Measurements from ENCODE around the gene MC1R. TPM values are rescaled to one million over a fixed set of nuclear protein-coding genes. Genes with fewer than 3 reads are reported as not detected.
A peak's percentile ranks its signal among the peaks of the same experiment; 100 is the strongest.
"Not testable (repeated sequence)": the region's sequence is repeated elsewhere in the genome, so short reads cannot be mapped to it uniquely, and the experiment has no call there.

Gene MC1R
- total RNA-seq, 1 donor from 2014 or later, result 5.8 TPM

DNA sequence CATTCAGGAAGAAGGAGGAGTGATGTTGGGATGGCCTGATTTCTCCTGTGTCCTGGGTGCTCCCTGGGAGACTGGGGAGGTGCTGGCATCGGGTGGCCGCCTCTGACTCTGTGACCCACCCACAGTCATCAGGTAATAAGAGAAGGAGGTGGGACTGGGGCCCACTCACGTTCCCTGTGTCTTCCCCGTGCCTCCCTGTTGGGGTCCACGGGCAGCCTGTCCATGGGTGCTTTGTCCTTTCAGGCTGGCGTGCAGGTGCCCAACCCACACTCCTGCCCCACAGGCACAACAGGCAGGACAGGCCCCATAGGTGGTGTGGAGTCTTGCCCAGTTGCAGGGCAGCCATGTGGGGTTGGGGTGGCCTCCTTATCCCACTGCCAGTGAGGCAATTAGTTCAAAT, 33.9 kb downstream of the MC1R start:
- no peak for ATAC-seq
- DNase-seq (ENCODE audit: low spot score), result no peak
- intact Hi-C loops (cut with DNase I), result no loop called here

DNA sequence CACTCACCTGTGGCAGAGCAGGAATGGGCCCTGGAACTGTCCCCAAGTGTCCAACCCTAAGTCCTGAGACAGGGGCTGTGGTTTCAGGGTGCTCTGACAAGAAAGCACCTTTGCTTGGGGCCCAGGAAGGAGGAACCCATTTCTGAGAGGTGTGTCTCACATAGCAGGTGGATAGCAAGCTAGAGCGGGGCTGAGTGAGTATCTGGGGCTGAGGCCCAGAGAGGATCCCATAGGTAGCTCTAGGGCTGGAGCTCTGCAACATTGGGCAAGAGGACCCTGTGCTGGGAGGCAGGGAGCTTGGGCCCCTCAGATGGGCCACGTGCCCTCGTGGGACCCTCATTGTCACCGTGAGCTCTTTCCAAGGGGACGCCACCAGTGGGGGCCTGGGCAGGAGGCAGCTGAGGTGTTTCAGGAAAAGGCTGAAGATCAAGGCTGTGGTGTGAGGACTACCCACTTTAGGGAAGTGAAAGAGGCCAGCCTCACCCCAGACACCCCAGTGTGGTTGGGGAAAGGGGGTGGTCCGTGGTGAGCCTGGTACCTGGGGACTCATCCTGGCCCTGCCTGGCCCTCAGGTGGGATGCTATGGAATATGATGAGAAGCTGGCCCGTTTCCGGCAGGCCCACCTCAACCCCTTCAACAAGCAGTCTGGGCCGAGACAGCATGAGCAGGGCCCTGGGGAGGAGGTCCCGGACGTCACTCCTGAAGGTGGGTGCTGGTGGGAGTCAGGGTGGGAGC, 35.2 kb downstream of the MC1R start:
- no peak for ATAC-seq
- no peak for DNase-seq (ENCODE audit: low spot score)
- intact Hi-C loops (cut with DNase I), result no loop called here

GRCh38 chr16:89954462-89954861, 35.8 kb downstream of the MC1R start:
- DNase-seq (ENCODE audit: low spot score) (no peak), ATAC-seq (no peak)

DNA sequence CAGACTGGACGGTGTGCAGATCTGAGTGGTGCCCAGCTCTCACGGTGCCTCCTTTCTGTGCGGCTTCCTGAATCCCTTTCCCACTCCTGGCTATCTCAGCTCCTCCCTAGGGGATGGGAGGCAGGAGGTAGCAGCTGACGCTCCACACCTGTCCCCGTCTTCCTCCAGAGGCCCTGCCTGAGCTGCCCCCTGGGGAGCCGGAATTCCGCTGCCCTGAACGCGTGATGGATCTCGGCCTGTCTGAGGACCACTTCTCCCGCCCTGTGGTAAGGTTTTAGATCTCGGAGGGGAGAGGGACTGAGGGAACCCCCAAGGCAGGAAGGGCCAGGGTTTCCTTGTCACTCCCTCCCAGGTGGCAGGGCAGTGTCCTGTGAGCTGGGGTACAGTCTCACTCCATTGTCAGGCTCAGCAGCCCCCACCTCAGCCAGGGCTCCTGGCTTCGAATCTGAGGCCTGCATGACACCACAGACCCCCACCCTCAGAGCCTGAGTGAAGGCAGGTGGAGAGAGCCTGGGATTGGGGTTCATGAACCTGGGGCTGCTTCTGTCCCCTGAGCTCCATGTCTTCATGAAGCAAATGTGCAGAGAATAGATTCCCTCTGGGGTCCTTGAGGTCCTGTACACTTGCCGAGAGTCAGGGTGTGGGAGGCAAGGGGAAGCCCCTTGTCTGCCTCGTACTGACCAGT, 36.5 kb downstream of the MC1R start:
- no peak for DNase-seq (ENCODE audit: low spot score)
- intact Hi-C loops (cut with DNase I), result no loop called here
- ATAC-seq, result no peak

More at GRCh38 chr16:89954462-89954861, 35.8 kb downstream of the MC1R start:
- intact Hi-C loops (cut with DNase I), result no loop called here

- intact Hi-C loops (cut with DNase I), result no loop called here
- DNase-seq (ENCODE audit: low spot score) (no peak), ATAC-seq (no peak)
Observed at GRCh38 chr16:89956505-89957215, 38.0 kb downstream of the MC1R start.

DNA sequence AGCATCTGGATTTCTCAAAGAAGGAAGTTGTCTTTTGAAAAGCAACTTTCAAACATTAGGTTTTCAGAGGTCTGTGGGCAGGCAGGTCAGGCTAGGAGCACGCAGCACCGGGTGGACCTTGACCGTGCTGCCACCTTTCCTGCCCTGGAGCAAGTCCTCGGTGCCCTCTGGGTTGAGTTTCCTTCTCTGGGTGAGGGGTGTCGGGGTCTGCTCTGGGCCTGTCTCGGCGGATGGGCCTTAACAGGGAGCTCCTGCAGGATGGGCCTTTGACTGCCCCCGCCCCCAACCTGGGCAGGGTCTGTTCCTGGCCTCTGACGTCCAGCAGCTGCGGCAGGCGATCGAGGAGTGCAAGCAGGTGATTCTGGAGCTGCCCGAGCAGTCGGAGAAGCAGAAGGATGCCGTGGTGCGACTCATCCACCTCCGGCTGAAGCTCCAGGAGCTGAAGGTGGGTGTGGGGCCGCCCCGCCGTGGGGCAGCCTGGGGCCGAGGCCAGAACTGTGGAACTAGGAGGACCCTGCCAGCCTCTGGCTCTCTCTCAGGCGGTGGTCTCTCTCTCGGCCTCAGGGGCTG, 38.6 kb downstream of the MC1R start:
- intact Hi-C loops (cut with DNase I), result no loop called here
- no peak for DNase-seq (ENCODE audit: low spot score)
- no peak for ATAC-seq

- ATAC-seq (peak; percentile 56), DNase-seq (ENCODE audit: low spot score) (no peak)
- intact Hi-C loops (cut with DNase I), result no loop called here
Observed at GRCh38 chr16:89958068-89958467, 39.4 kb downstream of the MC1R start.

DNA sequence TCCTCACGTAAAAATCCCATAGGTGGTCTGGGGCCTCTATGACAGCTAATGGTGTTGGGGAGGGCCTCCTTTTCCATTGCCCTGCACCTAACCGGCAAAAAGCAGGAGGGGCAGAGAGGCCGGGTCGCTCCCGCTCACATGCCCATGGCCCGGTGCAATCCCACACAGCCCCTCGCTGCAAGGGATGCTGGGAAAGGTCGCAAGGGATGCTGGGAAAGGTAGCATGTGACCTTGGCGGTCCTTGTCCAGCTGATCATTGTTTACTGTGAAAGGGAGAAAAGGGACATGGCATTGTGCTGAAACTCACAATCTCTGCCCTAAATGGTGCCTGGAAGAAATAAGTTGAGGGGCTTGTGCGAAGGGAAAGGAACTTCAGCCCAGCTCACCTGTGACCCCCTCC, 39.9 kb downstream of the MC1R start:
- no peak for DNase-seq (ENCODE audit: low spot score)
- intact Hi-C loops (cut with DNase I), result no loop called here
- no peak for ATAC-seq

- intact Hi-C loops (cut with DNase I), result no loop called here
- ATAC-seq (no peak), DNase-seq (ENCODE audit: low spot score) (no peak)
Observed at GRCh38 chr16:89960966-89961365, 42.3 kb downstream of the MC1R start.

GRCh38 chr16:89961920-89962319, 43.3 kb downstream of the MC1R start:
- DNase-seq (ENCODE audit: low spot score) (no peak), ATAC-seq (no peak)
- intact Hi-C loops (cut with DNase I), result no loop called here

GRCh38 chr16:89962754-89963498, 44.3 kb downstream of the MC1R start:
- ATAC-seq (no peak), DNase-seq (ENCODE audit: low spot score) (no peak)
- intact Hi-C loops (cut with DNase I), result no loop called here

DNA sequence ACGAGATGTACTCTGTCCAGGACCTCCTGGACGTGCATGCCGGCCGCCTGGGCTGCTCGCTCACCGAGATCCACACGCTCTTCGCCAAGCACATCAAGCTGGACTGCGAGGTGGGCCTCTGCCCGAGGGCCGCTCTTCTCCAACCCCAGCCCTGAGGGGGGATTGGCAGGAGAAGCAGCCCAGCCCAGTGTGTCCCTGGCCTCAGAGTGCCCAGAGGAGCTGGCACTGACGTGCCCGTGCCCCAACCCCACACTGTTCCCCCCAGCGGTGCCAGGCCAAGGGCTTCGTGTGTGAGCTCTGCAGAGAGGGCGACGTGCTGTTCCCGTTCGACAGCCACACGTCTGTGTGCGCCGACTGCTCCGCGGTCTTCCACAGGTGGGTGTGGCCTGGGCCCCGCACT, 45.5 kb downstream of the MC1R start:
- intact Hi-C loops (cut with DNase I), result no loop called here
- no peak for ATAC-seq

DNA sequence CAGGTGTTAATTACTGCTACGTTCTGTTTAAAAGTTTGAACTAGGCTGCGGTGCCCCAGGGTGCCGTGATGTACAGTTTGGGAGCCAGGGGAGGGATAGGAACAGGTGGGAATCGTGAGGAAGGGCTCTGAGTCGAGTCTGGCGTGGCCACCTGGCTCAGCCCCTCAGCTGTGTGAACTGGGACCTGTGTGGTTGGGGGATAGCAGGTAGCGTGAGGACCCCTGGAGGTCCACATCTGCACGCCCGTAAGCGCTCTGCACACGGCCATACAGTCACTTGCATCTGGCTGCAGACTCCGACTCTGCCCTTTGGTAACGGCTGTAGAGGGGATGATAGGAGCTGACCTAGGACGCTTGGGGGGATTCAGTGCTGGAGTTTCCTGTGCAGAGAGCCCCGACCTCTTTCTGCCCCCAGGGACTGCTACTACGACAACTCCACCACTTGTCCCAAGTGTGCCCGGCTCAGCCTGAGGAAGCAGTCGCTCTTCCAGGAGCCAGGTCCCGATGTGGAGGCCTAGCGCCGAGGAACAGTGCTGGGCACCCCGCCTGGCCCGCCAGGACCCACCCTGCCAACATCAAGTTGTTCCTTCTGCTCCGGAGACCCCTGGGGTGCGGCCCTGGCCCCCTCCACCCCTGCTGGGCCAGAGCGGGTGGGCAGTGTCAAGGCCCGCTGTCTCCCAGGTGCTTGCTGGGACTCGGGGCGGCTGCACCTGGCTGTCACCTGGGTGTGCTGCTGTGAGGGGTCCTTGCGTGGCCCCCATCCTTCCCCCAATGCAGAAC, 47.0 kb downstream of the MC1R start:
- DNase-seq (ENCODE audit: low spot score) (no peak), ATAC-seq (no peak)
- intact Hi-C loops (cut with DNase I), result no loop called here

More for the DNA sequence above, 45.5 kb downstream of the MC1R start:
- DNase-seq (ENCODE audit: low spot score), result no peak

DNA sequence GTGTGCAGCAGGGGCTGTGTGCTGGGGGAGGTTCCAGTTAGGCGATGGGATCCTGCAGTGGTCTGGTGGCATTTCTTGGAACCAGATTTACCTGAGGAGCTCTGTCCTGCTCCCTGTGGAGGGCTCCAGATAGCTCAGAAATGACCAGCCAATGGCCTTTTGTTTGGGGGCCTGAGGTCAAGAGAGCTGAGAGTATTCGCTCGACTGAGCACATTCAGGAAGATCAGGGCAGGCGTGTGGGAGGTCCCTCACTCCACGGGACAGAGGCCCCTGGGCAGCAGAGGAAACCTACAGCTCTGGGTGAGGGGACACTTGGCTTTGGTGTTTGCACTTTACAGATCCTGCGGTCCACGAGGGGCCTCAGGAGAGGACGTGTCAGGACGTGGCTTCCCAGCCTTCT, 48.1 kb downstream of the MC1R start:
- intact Hi-C loops (cut with DNase I), result no loop called here
- no peak for DNase-seq (ENCODE audit: low spot score)

DNA sequence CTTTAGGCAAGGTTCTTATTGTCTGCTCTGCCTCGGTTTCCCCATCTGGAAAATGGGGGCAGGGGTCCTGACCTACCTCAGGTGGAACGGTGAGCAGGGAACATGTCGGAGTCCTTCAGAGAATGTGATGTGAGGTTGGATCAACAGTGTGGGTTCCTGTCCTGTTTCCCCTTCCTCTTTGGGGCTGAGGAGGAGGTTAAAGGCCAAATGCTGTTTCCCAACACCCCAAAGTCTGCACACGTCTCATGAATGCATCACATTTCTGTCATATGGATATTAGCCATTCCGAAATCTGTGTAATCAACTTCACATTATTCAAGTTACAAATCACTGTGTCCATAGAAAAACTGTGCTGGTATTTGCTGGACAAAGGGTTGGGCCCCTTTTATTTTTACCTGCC, 48.8 kb downstream of the MC1R start:
- ATAC-seq; DNase-seq (ENCODE audit: low spot score); intact Hi-C loops (cut with DNase I): not testable (repeated sequence)

More for the DNA sequence above, 48.1 kb downstream of the MC1R start:
- no peak for ATAC-seq

DNA sequence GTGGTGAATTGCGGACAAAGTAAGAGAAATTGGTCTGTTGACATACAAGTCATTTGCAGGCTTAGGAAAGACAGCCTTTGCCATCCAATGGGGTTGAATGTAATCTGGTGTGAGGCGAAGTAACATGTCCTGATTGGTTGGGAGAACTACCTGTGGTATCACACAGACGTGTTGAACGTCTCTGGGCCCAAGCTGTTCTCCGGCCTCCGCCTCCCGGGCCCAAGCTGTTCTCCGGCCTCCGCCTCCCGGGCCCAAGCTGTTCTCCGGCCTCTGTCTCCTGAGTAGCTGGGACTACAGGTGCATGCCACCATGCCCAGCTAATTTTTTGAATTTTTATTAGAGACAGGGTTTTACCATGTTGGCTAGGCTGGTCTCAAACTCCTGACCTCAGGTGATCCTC, 49.4 kb downstream of the MC1R start:
- ATAC-seq; DNase-seq (ENCODE audit: low spot score); intact Hi-C loops (cut with DNase I): not testable (repeated sequence)

DNA sequence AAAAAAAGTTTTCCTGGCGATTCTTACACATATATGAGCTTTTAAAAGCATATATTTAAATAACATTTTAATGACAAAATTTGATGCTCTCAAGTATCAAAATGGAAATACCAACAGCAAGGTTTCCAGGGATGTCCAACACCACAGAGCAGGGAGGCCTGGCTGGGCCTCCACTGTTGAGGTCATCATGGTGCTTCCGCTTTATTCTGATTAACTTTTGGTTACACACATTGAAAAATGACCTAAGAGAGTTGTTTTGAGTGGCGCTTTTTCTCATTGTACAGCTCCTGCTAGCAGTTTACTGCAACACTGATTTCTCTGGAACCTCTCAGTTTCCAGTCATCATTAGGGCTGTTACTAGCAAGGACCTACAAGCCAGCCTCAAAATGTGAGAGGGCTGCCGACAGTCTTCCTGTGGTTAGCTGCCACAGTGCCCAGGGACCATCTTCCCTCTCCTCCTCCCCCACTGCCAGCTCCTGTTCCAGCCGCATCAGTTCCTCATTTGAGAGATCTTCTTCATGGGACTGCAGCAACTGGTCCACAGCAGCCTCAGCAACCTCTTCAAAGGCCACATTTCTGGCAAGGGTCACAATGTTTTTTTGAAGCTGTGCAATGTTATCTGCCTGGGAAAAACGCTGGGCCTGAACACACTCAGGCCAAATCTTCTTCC, 51.2 kb downstream of the MC1R start:
- intact Hi-C loops (cut with DNase I), result no loop called here
- DNase-seq (ENCODE audit: low spot score) (no peak), ATAC-seq (no peak)

Measured in sciatic nerve (tissue), 2 donors.